ENCODE results near the gene CBY2.

- no peak for TF ChIP-seq HDGF (IDR thresholded peaks at IDR 0.05; ENCODE audit: borderline replicate concordance)
- no peak for TF ChIP-seq PKNOX1 (IDR thresholded peaks at IDR 0.05)
Measured at GRCh38 chr13:45702869-45703391, 810 bp downstream of the CBY2 start.

Data from HEK293T (cell line).